GM23248 (cell line): ENCODE data around the gene MYO1H. TPM values are rescaled to one million over a fixed set of nuclear protein-coding genes. Genes with fewer than 3 reads are reported as not detected.
"Not testable (repeated sequence)": the region's sequence is repeated elsewhere in the genome, so short reads cannot be mapped to it uniquely, and the experiment has no call there.

ENCODE experiments used
- DNase-seq: peaks from one replicate; pipeline ENCODE4 v3.0.0-alpha.2; 2015
- H2AFZ ChIP-seq: fragments of 200-600 bp; sonication (generic); 2 replicates; pipeline ENCODE4 v1.6.1; 2016; ENCODE audit warnings: antibody characterized with exemption
- H3F3A ChIP-seq: fragments of 200-600 bp; sonication (generic); 2 replicates; pipeline ENCODE4 v1.6.1; 2016; ENCODE audit warnings: mild to moderate bottlenecking, antibody characterized with exemption, mixed run types; ENCODE audit not compliant: insufficient read depth
- H3K27ac ChIP-seq: fragments of 200-600 bp; sonication (generic); 2 replicates; pipeline ENCODE4 v1.5.1; 2016; ENCODE audit warnings: mild to moderate bottlenecking
- H3K27me3 ChIP-seq: fragments of 200-600 bp; sonication (generic); replicated peaks from 2 replicates; pipeline ENCODE4 v1.6.1; 2016; ENCODE audit warnings: mild to moderate bottlenecking; ENCODE audit not compliant: insufficient read depth
- H3K36me3 ChIP-seq: fragments of 200-600 bp; sonication (generic); 2 replicates; pipeline ENCODE4 v1.6.1; 2016; ENCODE audit warnings: low read depth, mild to moderate bottlenecking
- H3K4me1 ChIP-seq: fragments of 200-600 bp; sonication (generic); 2 replicates; pipeline ENCODE4 v1.6.1; 2016; ENCODE audit warnings: mild to moderate bottlenecking; ENCODE audit not compliant: insufficient read depth
- H3K4me2 ChIP-seq: fragments of 200-600 bp; sonication (generic); one replicate; pipeline ENCODE4 v1.6.1; 2016; ENCODE audit warnings: mild to moderate bottlenecking; ENCODE audit not compliant: unreplicated experiment
- H3K4me3 ChIP-seq: fragments of 200-600 bp; sonication (generic); 2 replicates; pipeline ENCODE4 v1.5.1; 2016; ENCODE audit warnings: mild to moderate bottlenecking
- H3K79me2 ChIP-seq: fragments of 200-600 bp; sonication (generic); 2 replicates; pipeline ENCODE4 v1.6.1; 2016; ENCODE audit warnings: mild to moderate bottlenecking; ENCODE audit not compliant: insufficient read depth
- H3K9ac ChIP-seq: fragments of 200-600 bp; sonication (generic); 2 replicates; pipeline ENCODE4 v1.6.1; 2016; ENCODE audit warnings: mild to moderate bottlenecking
- H3K9me2 ChIP-seq: fragments of 200-600 bp; sonication (generic); 2 replicates; pipeline ENCODE4 v1.6.1; 2016; ENCODE audit warnings: mixed run types, mild to moderate bottlenecking, moderate library complexity; ENCODE audit not compliant: insufficient read depth
- H3K9me3 ChIP-seq: fragments of 200-600 bp; sonication (generic); one replicate; pipeline ENCODE4 v1.6.1; 2017; ENCODE audit warnings: low read depth
- H4K20me1 ChIP-seq: fragments of 200-600 bp; sonication (generic); 2 replicates; pipeline ENCODE4 v1.6.0; 2016; ENCODE audit not compliant: insufficient read depth
- EZH2 ChIP-seq: fragments of 200-600 bp; sonication (generic); IDR thresholded peaks from 2 replicates; pipeline ENCODE4 v1.6.1; 2018; ENCODE audit warnings: antibody characterized with exemption, mild to moderate bottlenecking; ENCODE audit not compliant: insufficient read depth, poor library complexity, severe bottlenecking
- EZH2phosphoT487 ChIP-seq: fragments of 200-600 bp; sonication (generic); IDR thresholded peaks from 2 replicates; pipeline ENCODE4 v1.6.1; 2018; ENCODE audit warnings: antibody characterized with exemption, moderate library complexity, mild to moderate bottlenecking, low read depth; ENCODE audit not compliant: insufficient read depth
- WGBS, 2 experiments: methylation state at CpG; one replicate each; pipeline ENCODE4 v1.1.6; 2015 to 2017; ENCODE audit warnings: low lambda C conversion rate in 2 of 2, low coverage in 1 of 2; ENCODE audit errors: missing lambda C conversion rate in 2 of 2; 5-methylcytosine and 5-hydroxymethylcytosine counted together
- in situ Hi-C: fragments of 300-500 bp; cut with MboI; formaldehyde crosslinking; loops from 2 replicates; pipeline ENCODE4 v1.15.0; 2020
- polyA plus RNA-seq: library from polyadenylated mRNA; unstranded; fragments of >200 nt; fragmentation: Nextera tagmentation; extraction: Ambion mirVana; gene quantifications from 2 replicates; pipeline ENCODE4 v1.2.1, GENCODE V29; 2016
- total RNA-seq: library from RNA; depleted of rRNA; stranded (reverse); fragments of >200 nt; shearing (Covaris generic); gene quantifications from 2 replicates; pipeline ENCODE4 v1.2.3, GENCODE V29; 2014

Gene MYO1H
- total and polyA plus RNA-seq, 2 experiments from 2014 or later = not detected

DNA sequence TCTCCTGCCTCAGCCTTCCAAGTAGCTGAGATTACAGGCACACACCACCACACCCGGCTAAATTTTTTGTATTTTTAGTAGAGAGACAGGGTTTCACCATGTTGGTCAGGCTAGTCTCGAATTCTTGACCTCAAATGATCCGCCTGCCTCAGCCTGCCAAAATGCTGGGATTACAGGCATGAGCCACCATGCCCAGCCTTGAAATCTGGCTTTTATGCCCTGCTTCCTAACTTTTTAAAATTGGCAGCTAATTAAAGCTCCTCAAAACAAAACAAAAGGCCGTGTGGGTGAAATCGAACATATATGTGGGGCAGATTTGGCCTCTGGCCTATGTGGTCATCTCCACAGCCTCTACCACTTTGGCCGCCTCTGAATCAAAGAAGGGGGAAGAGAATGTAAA, 91.5 kb downstream of the MYO1H start:
- H3K9me2 ChIP-seq = no peaks in the 10 kb centered on the region
- H3K4me1 ChIP-seq = peaks cover 20% of the 10 kb centered on the region
- no peak overlapping the region for H3K4me2 ChIP-seq
- DNase-seq = no peak
- H3F3A ChIP-seq = peaks cover 10% of the 10 kb centered on the region
- peaks cover 16% of the 10 kb centered on the region for H3K79me2 ChIP-seq
- peaks cover under 1% of the 10 kb centered on the region; the same call in 1 of the 2 replicates for H3K36me3 ChIP-seq
- no peak overlapping the region for H2AFZ ChIP-seq
- no peaks in the 10 kb centered on the region for H4K20me1 ChIP-seq
- TF ChIP-seq EZH2phosphoT487 = no peak
- TF ChIP-seq EZH2 = no peak
- H3K27me3 ChIP-seq = no peaks in the 10 kb centered on the region
- no peak overlapping the region for H3K4me3 ChIP-seq
- WGBS, 2 experiments = 44 to 47% methylated on average over 6 of the region's 6 CpGs
- H3K9me3 ChIP-seq = no peaks in the 10 kb centered on the region
- H3K9ac ChIP-seq = no peak overlapping the region
- H3K27ac ChIP-seq = no peak overlapping the region
- in situ Hi-C loops = no loop called here

DNA sequence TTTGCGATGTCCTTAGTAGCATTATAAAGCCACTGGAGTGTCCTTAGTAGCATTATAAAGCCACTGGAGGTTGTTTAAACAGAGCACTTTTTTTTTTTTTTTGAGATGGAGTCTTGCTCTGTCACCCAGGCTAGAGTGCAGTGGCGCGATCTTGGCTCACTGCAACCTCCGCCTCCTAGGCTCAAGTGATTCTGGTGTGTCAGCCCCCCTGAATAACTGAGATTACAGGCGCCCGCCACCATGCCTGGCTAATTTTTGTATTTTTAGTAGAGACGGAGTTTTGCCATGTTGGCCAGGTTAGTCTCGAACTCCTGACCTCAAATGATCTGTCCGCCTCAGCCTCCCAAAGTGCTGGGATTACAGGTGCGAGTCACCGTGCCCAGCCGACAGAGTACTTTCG, 92.3 kb downstream of the MYO1H start:
- Histone ChIP-seq H3K79me2 (peaks cover 19% of the 10 kb centered on the region), H3F3A (peaks cover 18% of the 10 kb centered on the region), H3K4me1 (peaks cover 28% of the 10 kb centered on the region)
- H4K20me1 ChIP-seq, H3K9me2 ChIP-seq, H3K4me3 ChIP-seq, DNase-seq, H3K27me3 ChIP-seq, H3K9me3 ChIP-seq, in situ Hi-C loops, H3K4me2 ChIP-seq, H3K27ac ChIP-seq, H3K9ac ChIP-seq, H2AFZ ChIP-seq, H3K36me3 ChIP-seq: not testable (repeated sequence)
- WGBS, 2 experiments = 88 to 90% methylated on average over 13 of the region's 13 CpGs

GRCh38 chr12:109440851-109441490, 93.3 kb downstream of the MYO1H start:
- H3K4me1 ChIP-seq = peaks cover 37% of the 10 kb centered on the region
- H3K27ac ChIP-seq = no peak overlapping the region
- H3K9me3 ChIP-seq = no peaks in the 10 kb centered on the region
- H2AFZ ChIP-seq = no peak overlapping the region
- in situ Hi-C loops = no loop called here
- peaks cover 26% of the 10 kb centered on the region for H3K79me2 ChIP-seq
- no peak overlapping the region for H3K4me2 ChIP-seq
- 60 to 62% methylated on average over 9 of the region's 9 CpGs for WGBS, 2 experiments
- no peak for DNase-seq
- TF ChIP-seq EZH2phosphoT487 (no peak), EZH2 (no peak)
- H3K9me2 ChIP-seq = no peaks in the 10 kb centered on the region
- no peak overlapping the region for H3K9ac ChIP-seq
- H3K27me3 ChIP-seq = no peaks in the 10 kb centered on the region
- peaks cover 27% of the 10 kb centered on the region for H3F3A ChIP-seq
- no peaks in the 10 kb centered on the region for H4K20me1 ChIP-seq
- H3K4me3 ChIP-seq = no peak overlapping the region
- H3K36me3 ChIP-seq = peaks cover 4% of the 10 kb centered on the region; the same call in 1 of the 2 replicates

- H3K27me3 ChIP-seq = no peaks in the 10 kb centered on the region
- TF ChIP-seq EZH2phosphoT487 = no peak
- no peak for TF ChIP-seq EZH2
- H3K9me3 ChIP-seq = no peaks in the 10 kb centered on the region
- peaks cover 24% of the 10 kb centered on the region for H3K36me3 ChIP-seq
- no peaks in the 10 kb centered on the region for H3K9me2 ChIP-seq
- no peak overlapping the region for H3K4me2 ChIP-seq
- H3K27ac ChIP-seq = peak overlapping the region; percentile 74
- H3K9ac ChIP-seq = 0 out of 2 replicates have a peak overlapping the region, but pooled peaks have one; percentile 54
- peaks cover 33% of the 10 kb centered on the region for H3F3A ChIP-seq
- 47 to 54% methylated on average over 5 of the region's 5 CpGs for WGBS, 2 experiments
- H3K4me3 ChIP-seq = no peak overlapping the region
- DNase-seq = peak; percentile 47
- H3K4me1 ChIP-seq = peaks cover 30% of the 10 kb centered on the region
- no peaks in the 10 kb centered on the region; the same call in 1 of the 2 replicates for H4K20me1 ChIP-seq
- H2AFZ ChIP-seq = no peak overlapping the region
- peaks cover 54% of the 10 kb centered on the region for H3K79me2 ChIP-seq
- in situ Hi-C loops = no loop called here
Observed at GRCh38 chr12:109443794-109444193, 96.1 kb downstream of the MYO1H start.
